ENCODE data around the gene IL17REL.

The IL17REL gene

DNA sequence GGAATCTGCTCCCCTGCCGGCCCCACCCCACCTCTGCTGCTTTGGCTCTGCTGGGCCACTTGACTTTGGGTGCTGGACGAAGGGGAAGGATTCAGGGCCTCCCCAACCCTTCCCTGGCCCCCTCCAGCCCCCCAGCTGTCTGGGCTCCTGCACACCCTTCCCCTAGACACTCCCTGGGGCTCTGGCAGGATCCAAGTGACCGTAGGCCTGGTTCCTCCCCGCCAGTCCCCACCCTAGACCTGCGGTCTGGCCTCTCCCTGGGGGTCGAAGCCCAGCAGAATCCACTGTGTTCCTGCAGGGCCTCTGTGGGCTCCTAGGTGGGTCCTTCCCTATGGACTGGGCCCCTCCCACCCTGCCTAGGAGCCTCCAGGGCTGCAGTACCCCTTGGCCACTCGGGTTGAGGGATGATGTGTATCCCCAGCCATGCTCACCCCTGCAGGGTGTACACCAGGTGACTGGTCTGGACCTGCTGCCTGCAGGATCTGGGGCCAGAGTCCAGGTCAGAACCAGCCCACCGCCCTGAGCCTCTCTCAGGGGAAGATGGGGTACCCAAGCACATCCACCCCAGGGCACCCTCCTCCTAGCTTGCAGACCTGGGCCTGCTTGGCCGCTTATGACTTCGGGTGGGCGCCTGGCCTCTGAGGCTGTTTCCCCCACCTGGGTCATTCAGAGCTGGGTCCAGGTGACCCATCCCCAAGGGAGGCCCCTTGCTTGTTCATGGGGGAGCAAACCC is 46.4 kb downstream of the IL17REL start:
- peak in 1 of 3 donors; percentile 34 for DNase-seq

DNA sequence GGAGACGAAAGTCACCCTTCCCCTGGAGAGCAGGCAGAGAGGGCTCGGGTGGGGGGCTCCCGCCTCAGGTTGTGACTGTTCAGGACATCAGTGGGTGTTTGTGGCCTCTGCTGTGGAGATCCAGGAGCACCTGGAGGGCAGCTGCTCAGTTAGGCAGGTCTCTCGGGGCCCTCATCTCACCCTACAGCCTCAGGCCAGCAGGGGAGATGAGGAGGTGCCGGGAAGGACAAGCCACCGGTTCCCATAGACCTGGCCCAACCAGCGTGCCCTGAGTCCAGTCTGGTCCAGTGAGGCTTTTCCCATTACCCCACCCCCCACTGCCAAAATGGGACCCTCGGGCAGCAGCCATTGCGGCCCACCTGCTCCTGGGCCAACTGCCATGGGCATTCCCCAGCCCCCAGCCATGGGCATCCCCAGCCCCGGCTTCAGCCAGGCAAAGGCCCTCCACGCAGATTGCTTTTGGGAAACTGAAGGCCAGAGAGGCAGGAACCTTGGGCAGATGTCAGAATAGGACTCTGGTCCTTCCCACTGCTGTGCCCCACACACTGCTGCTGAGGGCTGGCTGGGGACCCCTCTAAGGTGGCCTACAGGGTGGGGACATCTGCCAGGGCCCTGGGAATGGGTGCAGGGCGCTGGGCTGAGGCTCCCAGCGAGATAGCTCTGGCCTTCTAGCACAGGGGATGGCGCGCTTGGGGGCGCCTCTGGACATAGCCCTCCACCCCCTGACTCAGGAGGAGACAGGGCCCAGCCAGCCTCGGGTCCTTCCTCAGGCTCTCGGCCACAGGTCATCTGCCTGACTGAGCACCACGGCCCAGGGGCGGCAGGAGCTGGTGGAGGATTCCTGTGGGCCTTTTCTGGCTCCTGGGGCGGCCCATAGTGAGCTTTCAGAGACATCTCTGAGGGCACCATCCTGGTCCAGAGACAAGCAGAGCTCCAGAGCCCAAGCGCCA is 47.2 kb downstream of the IL17REL start:
- DNase-seq = no peak

DNA sequence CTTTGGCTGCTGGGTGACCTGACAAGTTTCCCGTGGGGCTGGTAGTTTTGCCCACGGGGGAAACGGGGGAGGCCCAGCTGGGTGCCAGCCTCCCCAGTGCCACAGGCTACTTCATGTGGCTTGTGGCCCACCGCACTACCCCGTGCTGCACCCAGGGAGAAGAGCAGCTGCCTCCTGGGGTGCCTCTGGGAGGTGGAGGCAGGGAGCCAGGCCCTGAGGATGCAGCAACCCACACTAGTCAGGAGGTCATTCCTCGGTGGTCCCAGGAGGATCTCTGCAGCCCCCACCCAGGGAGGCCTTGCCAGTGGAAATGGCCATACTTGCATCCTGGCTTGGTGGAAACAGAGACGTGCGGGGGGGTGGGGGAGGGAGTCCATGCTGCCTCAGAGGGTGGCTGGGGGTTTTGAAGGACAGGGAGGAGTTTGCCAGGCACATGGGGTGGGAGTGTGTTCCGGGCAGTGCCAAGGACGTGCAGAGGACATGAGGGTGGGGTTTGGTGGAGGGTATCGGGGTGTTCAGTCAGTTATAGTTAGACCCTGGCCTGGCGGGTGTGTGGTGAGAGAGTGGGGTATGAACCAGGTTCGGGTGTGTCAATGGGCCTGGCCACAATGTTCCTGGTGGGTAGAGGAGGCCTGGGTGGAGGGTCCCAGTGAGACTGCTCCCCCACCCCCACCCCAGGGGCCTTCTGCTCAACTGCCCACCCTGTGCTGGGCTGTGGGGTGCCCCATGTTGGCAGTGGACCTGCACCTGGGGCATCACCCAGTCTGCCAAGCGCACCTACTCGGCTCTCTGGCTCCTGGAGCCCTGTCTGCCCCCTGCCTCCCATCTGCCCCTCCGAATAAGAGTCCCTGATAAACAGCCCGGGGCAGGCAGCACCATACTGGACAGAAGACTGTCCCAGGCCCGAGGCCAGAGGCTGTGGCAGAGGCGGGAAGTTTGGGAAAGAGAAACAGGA is 48.2 kb downstream of the IL17REL start:
- no peak for DNase-seq

- DNase-seq = no peak
Measured at GRCh38 chr22:49963647-49964026, 48.9 kb downstream of the IL17REL start.

DNA sequence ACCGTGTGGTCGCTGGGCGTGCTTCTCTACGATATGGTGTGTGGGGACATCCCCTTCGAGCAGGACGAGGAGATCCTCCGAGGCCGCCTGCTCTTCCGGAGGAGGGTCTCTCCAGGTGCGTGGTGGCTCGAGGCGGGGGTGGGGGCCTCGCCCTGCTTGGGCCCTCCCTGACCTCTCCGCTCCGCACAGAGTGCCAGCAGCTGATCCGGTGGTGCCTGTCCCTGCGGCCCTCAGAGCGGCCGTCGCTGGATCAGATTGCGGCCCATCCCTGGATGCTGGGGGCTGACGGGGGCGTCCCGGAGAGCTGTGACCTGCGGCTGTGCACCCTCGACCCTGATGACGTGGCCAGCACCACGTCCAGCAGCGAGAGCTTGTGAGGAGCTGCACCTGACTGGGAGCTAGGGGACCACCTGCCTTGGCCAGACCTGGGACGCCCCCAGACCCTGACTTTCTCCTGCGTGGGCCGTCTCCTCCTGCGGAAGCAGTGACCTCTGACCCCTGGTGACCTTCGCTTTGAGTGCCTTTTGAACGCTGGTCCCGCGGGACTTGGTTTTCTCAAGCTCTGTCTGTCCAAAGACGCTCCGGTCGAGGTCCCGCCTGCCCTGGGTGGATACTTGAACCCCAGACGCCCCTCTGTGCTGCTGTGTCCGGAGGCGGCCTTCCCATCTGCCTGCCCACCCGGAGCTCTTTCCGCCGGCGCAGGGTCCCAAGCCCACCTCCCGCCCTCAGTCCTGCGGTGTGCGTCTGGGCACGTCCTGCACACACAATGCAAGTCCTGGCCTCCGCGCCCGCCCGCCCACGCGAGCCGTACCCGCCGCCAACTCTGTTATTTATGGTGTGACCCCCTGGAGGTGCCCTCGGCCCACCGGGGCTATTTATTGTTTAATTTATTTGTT is 49.6 kb downstream of the IL17REL start:
- DNase-seq = no peak

- DNase-seq = peak; percentile 95 to 98 (median 96)
Measured at GRCh38 chr22:49962012-49962750, 50.4 kb downstream of the IL17REL start.

DNA sequence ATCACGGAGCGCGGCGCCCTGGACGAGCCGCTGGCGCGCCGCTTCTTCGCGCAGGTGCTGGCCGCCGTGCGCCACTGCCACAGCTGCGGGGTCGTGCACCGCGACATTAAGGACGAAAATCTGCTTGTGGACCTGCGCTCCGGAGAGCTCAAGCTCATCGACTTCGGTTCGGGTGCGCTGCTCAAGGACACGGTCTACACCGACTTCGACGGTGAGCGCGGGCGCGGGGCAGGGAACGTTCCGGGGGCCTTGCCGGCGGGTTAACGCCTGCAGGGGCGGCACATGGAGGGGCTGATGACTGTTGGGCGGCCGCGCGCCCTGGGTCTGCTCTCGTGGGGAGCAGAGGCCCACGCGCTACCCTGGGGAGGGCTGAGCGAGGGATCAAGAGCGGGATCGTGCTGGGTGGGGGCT is 51.0 kb downstream of the IL17REL start:
- peak in 1 of 3 donors; percentile 37 for DNase-seq

GRCh38 chr22:49961005-49961600 is 51.5 kb downstream of the IL17REL start:
- DNase-seq = peak; percentile 44 to 70 (median 59)

GRCh38 chr22:49960159-49961004 is 52.2 kb downstream of the IL17REL start, which contains the start of gene PIM3:
Gene PIM3 (plus strand): TSS chr22:49960772. CDS start chr22:49960948, 176 bp downstream.
- peak; percentile 98 to 99 (median 99) for DNase-seq

- no peak for DNase-seq
Measured at GRCh38 chr22:49959782-49960158, 52.8 kb downstream of the IL17REL start.

DNA sequence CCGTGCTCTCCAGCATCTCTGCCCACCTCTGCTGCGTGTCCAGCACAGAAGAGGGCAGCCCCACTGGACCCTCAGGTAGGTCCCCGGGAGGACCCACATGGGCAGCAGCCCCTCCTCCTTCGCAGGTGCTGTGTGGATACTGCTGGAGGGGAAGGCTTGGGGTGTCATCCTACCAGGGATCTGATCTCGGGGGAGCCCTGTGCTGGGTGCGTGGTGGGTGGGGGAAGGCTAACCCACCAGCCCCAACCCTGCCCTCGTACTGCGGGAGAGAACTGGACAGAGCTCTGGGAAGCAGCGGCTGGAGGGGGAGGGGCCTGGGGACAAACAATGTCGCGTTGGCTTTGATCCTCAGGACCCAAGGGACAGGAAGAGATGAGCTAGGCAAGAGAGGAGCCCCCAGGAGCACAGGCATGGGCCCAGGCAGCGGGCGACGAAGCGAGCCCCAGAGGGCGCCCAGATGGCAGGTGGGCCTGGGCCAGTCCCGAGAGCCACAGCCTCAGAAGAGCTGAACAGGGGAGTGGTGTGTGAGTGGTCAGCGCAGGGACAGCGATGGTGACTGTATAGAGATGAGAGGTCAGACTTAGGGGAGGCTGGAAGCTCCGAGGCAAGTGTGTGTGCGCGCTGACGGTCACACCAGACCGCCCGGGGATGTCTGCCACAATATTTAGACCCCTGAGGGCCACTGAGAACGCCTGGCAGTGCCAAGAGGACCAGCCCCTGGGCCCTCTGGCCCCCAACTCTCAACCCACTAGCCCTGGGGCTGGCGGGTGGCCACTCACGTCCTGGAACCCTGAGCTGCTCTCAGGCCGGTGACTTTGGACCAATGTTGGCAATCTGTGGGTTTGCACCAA is 53.4 kb downstream of the IL17REL start:
- no peak for DNase-seq

GRCh38 chr22:49958366-49958921 is 54.1 kb downstream of the IL17REL start:
- no peak for DNase-seq

DNA sequence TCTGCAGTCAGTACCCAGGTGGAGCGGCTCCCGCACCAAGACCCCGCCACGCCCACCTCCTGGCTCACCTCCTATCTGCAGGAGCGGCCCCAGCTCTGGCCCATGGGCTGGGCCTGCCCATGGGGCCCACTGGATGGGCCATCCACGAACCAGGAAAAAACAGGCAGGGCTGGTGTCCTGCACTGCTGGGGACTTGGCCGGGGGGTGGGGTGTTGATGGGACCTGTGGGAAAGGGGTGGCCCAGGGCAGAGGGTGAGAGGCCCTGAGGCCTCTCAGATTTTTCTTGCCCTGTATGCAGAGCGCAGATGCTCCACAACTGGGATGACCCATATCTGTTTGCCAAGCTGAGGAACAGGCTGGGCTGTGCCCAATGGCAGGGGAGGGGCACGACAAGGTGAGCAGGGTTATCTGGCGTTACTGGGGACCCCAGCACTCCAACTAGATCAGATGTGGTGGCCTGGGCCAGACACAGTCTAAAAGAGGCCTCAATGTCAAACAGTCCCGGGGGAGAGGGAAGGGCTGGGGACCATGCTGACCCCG is 54.7 kb downstream of the IL17REL start:
- no peak for DNase-seq

- DNase-seq = no peak
Measured at GRCh38 chr22:49956914-49957825, 55.4 kb downstream of the IL17REL start.

DNA sequence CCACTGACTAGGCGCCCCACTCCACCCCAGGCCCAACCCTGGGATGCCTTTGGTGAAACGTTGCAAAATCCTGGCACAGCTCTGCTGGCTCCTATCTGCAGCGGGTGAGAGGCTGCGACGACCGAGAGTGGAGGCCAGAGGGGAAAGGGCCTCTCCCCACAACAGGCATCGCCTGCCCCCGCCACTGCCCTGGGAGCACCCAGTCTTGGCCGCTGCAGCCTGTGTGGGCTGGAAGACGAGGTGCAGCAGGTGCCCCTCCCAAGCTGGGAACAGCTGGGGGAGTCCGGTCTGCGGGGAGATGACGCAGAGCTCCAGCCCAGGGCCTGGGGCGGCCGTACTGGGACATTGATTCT is 56.2 kb downstream of the IL17REL start:
- no peak for DNase-seq

- DNase-seq = no peak
Measured at GRCh38 chr22:49955581-49956417, 56.8 kb downstream of the IL17REL start.
